ENCODE data around the gene GJB5. TPM values are rescaled to one million over a fixed set of nuclear protein-coding genes. Genes with fewer than 3 reads are reported as not detected.
A peak's percentile ranks its signal among the peaks of the same experiment; 100 is the strongest.

GJB5 gene
- total RNA-seq, 1 donor from 2014 or later = not detected

DNA sequence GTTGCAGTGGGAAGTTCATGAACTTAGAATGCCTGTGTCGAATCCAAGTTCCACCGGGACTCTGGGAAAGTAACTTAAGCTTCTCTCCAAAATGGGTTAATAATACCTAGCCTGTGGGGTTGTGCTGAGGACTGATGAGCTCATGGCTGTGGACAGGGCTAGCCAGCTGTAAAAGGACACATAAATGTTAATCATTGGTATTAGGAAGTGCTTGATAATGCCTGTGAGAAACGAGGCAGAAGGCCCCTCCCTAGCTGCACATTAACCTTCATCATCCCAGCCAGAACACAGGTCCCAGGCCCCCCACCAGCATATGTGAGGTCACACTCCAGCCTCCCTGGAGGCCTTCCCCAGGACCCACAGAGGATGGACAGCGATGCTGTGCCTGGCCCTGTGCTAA lies 3.9 kb downstream of the GJB5 start:
- Histone ChIP-seq H3K27ac (no peak overlapping the region), H3K36me3 (no peaks in the 10 kb centered on the region), H3K27me3 (no peaks in the 10 kb centered on the region), H2AFZ (replicated peaks) (no peak overlapping the region), H3K9ac (no peak overlapping the region), H3K4me3 (no peak overlapping the region), H3K9me3 (ENCODE audit: low read depth) (no peaks in the 10 kb centered on the region), H3K4me1 (no peaks in the 10 kb centered on the region), H4K20me1 (ENCODE audit: low read depth) (no peaks in the 10 kb centered on the region), H3K79me2 (ENCODE audit: low read depth) (no peaks in the 10 kb centered on the region), H3F3A (ENCODE audit: low read depth) (no peaks in the 10 kb centered on the region), H3K4me2 (no peak overlapping the region)
- no peaks in the 10 kb centered on the region for H3K4me1 Mint-ChIP-seq
- H3K36me3 Mint-ChIP-seq = no peaks in the 10 kb centered on the region
- peaks cover 3% of the 10 kb centered on the region for H3K9me3 Mint-ChIP-seq
- H3K4me3 Mint-ChIP-seq = no peak overlapping the region
- no peak overlapping the region for H3K27ac Mint-ChIP-seq
- peaks cover 7% of the 10 kb centered on the region for H3K27me3 Mint-ChIP-seq (ENCODE audit: insufficient read depth, low read depth)
- TF ChIP-seq, protein P1, sequence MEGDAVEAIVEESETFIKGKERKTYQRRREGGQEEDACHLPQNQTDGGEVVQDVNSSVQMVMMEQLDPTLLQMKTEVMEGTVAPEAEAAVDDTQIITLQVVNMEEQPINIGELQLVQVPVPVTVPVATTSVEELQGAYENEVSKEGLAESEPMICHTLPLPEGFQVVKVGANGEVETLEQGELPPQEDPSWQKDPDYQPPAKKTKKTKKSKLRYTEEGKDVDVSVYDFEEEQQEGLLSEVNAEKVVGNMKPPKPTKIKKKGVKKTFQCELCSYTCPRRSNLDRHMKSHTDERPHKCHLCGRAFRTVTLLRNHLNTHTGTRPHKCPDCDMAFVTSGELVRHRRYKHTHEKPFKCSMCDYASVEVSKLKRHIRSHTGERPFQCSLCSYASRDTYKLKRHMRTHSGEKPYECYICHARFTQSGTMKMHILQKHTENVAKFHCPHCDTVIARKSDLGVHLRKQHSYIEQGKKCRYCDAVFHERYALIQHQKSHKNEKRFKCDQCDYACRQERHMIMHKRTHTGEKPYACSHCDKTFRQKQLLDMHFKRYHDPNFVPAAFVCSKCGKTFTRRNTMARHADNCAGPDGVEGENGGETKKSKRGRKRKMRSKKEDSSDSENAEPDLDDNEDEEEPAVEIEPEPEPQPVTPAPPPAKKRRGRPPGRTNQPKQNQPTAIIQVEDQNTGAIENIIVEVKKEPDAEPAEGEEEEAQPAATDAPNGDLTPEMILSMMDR (IDR thresholded peaks at IDR 0.05) = no peak
- TF ChIP-seq EZH2 (IDR thresholded peaks at IDR 0.05) (no peak), EZH2phosphoT487 (IDR thresholded peaks at IDR 0.05) (no peak)
- DNase-seq (ENCODE audit: low spot score) = no peak

DNA sequence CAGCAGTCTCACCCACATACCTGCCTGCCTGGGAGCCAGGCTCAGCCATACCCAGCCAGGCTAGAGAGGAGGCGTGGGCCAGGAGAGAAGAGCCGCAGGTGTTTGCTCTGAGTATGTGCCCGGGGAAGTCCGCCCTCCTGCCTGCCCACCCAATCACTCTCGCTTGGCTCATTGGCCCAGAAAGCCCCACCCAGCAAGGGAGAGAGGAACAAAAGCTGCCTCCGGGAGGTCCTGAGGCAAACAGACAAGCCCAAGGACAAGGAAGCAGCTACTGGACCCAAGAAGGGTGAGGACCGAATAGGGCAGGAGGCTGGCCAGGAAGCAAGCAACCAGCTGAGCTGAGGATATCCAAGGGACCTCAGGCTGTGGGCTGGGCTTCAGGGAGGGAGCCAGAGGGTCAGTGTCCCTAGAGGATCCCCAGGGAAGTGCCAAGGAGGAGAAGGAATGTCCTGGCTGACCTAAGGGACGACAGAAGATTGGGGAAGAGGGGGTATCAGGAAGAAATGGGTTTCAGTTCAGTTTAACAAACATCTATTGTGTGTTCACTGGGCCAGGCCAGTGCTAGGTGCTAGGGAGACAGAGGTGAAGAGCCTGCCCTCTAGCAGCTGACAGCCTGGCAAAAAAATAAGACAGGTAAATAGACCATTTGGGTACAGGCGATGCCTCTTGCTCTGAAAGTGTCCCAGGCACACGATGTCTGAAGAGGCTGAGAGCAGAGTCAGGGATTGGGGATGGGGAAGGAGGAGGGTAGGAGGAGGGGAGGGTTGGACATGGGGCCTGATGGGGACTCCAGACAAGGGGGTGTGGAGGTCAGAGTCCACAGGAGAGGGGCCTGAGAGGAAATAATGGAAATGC lies 4.9 kb downstream of the GJB5 start, which contains the start of gene GJB4:
GJB4 (plus strand) TSS at position 238 of the 855 bp plus-strand sequence. CDS start 1,515 bp downstream, outside the sequence.
- Mint-ChIP-seq H3K9me3 (peaks cover 3% of the 10 kb centered on the region), H3K4me1 (no peaks in the 10 kb centered on the region), H3K4me3 (no peak within 1 kb of the TSS)

DNA sequence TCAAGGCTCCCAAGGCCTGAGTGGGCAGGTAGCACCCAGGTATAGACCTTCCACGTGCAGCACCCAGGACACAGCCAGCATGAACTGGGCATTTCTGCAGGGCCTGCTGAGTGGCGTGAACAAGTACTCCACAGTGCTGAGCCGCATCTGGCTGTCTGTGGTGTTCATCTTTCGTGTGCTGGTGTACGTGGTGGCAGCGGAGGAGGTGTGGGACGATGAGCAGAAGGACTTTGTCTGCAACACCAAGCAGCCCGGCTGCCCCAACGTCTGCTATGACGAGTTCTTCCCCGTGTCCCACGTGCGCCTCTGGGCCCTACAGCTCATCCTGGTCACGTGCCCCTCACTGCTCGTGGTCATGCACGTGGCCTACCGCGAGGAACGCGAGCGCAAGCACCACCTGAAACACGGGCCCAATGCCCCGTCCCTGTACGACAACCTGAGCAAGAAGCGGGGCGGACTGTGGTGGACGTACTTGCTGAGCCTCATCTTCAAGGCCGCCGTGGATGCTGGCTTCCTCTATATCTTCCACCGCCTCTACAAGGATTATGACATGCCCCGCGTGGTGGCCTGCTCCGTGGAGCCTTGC lies 6.4 kb downstream of the GJB5 start:
- DNase-seq (ENCODE audit: low spot score) = no peak
- Histone ChIP-seq H3K4me2 (no peak overlapping the region), H4K20me1 (ENCODE audit: low read depth) (no peaks in the 10 kb centered on the region), H3K9me3 (ENCODE audit: low read depth) (no peaks in the 10 kb centered on the region), H3K27ac (no peak overlapping the region), H3K4me3 (no peak overlapping the region), H3K4me1 (no peaks in the 10 kb centered on the region), H3K27me3 (no peaks in the 10 kb centered on the region), H2AFZ (replicated peaks) (no peak overlapping the region), H3K36me3 (no peaks in the 10 kb centered on the region), H3F3A (ENCODE audit: low read depth) (no peaks in the 10 kb centered on the region), H3K79me2 (ENCODE audit: low read depth) (no peaks in the 10 kb centered on the region), H3K9ac (no peak overlapping the region)
- no peak for TF ChIP-seq EZH2phosphoT487 (IDR thresholded peaks at IDR 0.05)
- TF ChIP-seq EZH2 (IDR thresholded peaks at IDR 0.05) = no peak
- TF ChIP-seq, protein P1 (IDR thresholded peaks at IDR 0.05) = no peak
- Mint-ChIP-seq H3K4me1 (no peaks in the 10 kb centered on the region), H3K36me3 (no peaks in the 10 kb centered on the region), H3K4me3 (no peak overlapping the region), H3K27me3 (ENCODE audit: insufficient read depth, low read depth) (peaks cover 7% of the 10 kb centered on the region), H3K27ac (no peak overlapping the region), H3K9me3 (peaks cover 3% of the 10 kb centered on the region)

More for the DNA sequence above, 4.9 kb downstream of the GJB5 start, which contains the start of gene GJB4:
- Histone ChIP-seq H2AFZ (replicated peaks) (no peak within 1 kb of the TSS), H4K20me1 (ENCODE audit: low read depth) (no peaks in the 10 kb centered on the region), H3K4me1 (no peaks in the 10 kb centered on the region), H3F3A (ENCODE audit: low read depth) (no peaks in the 10 kb centered on the region), H3K36me3 (no peaks in the 10 kb centered on the region), H3K9me3 (ENCODE audit: low read depth) (no peaks in the 10 kb centered on the region), H3K4me2 (no peak within 1 kb of the TSS), H3K27ac (no peak within 1 kb of the TSS), H3K9ac (no peak within 1 kb of the TSS), H3K4me3 (no peak within 1 kb of the TSS), H3K79me2 (ENCODE audit: low read depth) (no peaks in the 10 kb centered on the region), H3K27me3 (no peaks in the 10 kb centered on the region)
- no peaks in the 10 kb centered on the region for H3K36me3 Mint-ChIP-seq
- DNase-seq (ENCODE audit: low spot score) = no peak
- no peak for TF ChIP-seq EZH2 (IDR thresholded peaks at IDR 0.05)
- TF ChIP-seq, protein P1 (IDR thresholded peaks at IDR 0.05) = peak; percentile 18
- no peak for TF ChIP-seq EZH2phosphoT487 (IDR thresholded peaks at IDR 0.05)
- H3K27me3 Mint-ChIP-seq (ENCODE audit: insufficient read depth, low read depth) = peaks cover 7% of the 10 kb centered on the region
- no peak within 1 kb of the TSS for H3K27ac Mint-ChIP-seq

Measured in neural progenitor cell (in vitro differentiated cells).